EL (cell line): ENCODE results near the gene CYP11A1.

Source experiments
- DNase-seq: peaks from one replicate; pipeline ENCODE4 v3.0.0-alpha.2; 2016

Gene CYP11A1

GRCh38 chr15:74340150-74340549 lies 27.3 kb downstream of the CYP11A1 start:
- DNase-seq: peak; percentile 63

GRCh38 chr15:74339371-74339770 lies 28.1 kb downstream of the CYP11A1 start:
- DNase-seq: no peak

GRCh38 chr15:74338676-74339075 lies 28.8 kb downstream of the CYP11A1 start:
- DNase-seq: no peak

GRCh38 chr15:74337607-74338211 lies 29.7 kb downstream of the CYP11A1 start:
- DNase-seq: no peak

GRCh38 chr15:74337146-74337545 lies 30.3 kb downstream of the CYP11A1 start:
- DNase-seq: no peak

GRCh38 chr15:74336061-74337005 lies 31.1 kb downstream of the CYP11A1 start:
- peak; percentile 30 for DNase-seq

- no peak for DNase-seq
Observed at GRCh38 chr15:74335396-74335795, 32.0 kb downstream of the CYP11A1 start.

- no peak for DNase-seq
Observed at GRCh38 chr15:74334127-74334526, 33.3 kb downstream of the CYP11A1 start.

GRCh38 chr15:74333662-74334061 lies 33.8 kb downstream of the CYP11A1 start:
- DNase-seq: no peak

GRCh38 chr15:74333093-74333492 lies 34.4 kb downstream of the CYP11A1 start:
- DNase-seq: no peak

GRCh38 chr15:74332611-74333010 lies 34.8 kb downstream of the CYP11A1 start:
- no peak for DNase-seq

GRCh38 chr15:74332011-74332410 lies 35.4 kb downstream of the CYP11A1 start:
- no peak for DNase-seq

- DNase-seq: no peak
Observed at GRCh38 chr15:74330861-74331408, 36.5 kb downstream of the CYP11A1 start.

- DNase-seq: no peak
Observed at GRCh38 chr15:74328331-74329056, 39.0 kb downstream of the CYP11A1 start.

GRCh38 chr15:74327756-74328155 lies 39.7 kb downstream of the CYP11A1 start:
- DNase-seq: no peak

GRCh38 chr15:74326746-74327145 lies 40.7 kb downstream of the CYP11A1 start:
- DNase-seq: no peak

- DNase-seq: no peak
Observed at GRCh38 chr15:74324714-74325113, 42.7 kb downstream of the CYP11A1 start.

GRCh38 chr15:74322558-74323180 lies 44.8 kb downstream of the CYP11A1 start:
- peak; percentile 60 for DNase-seq

- DNase-seq: peak; percentile 58
Observed at GRCh38 chr15:74320352-74321247, 46.8 kb downstream of the CYP11A1 start.

- DNase-seq: no peak
Observed at GRCh38 chr15:74319596-74320351, 47.7 kb downstream of the CYP11A1 start.

GRCh38 chr15:74319138-74319460 lies 48.3 kb downstream of the CYP11A1 start:
- no peak for DNase-seq
